Transverse colon (tissue), 4 donors: ENCODE results near the gene RSPRY1. TPM values are rescaled to one million over a fixed set of nuclear protein-coding genes. Genes with fewer than 3 reads are reported as not detected.
A peak's percentile ranks its signal among the peaks of the same experiment; 100 is the strongest.

Experiments
- DNase-seq: peaks from one replicate; pipeline ENCODE4 v3.0.0-alpha.2; 2019
- H3K27ac ChIP-seq, 4 donors: fragments of 200-600 bp; sonication (generic); 2 replicates each; pipeline ENCODE4 v1.5.1; 2016 to 2018; ENCODE audit warnings: inconsistent platforms in 4 of 4
- H3K27me3 ChIP-seq: fragments of 200-600 bp; sonication (generic); 2 replicates; pipeline ENCODE4 v1.5.1; 2017; ENCODE audit warnings: inconsistent platforms
- H3K36me3 ChIP-seq, 4 donors: fragments of 200-600 bp; sonication (generic); 2 replicates each; pipeline ENCODE4 v1.5.1; 2017 to 2019; ENCODE audit warnings: inconsistent platforms in 4 of 4
- H3K4me1 ChIP-seq, 4 donors: fragments of 200-600 bp; sonication (generic); 2 replicates each; pipeline ENCODE4 v1.5.1; 2017 to 2020; ENCODE audit warnings: inconsistent platforms in 4 of 4
- H3K4me3 ChIP-seq, 4 donors: fragments of 200-600 bp; sonication (generic); 1 replicate in 1 of 4; 2 replicates in 3 of 4; pipeline versions ENCODE4 v1.5.1 to v1.6.1; 2017 to 2019; ENCODE audit warnings: inconsistent platforms in 4 of 4
- H3K9me3 ChIP-seq, 2 donors: fragments of 200-600 bp; sonication (generic); 2 replicates each; pipeline ENCODE4 v1.5.1; 2017 to 2019; ENCODE audit warnings: inconsistent platforms in 2 of 2
- CTCF ChIP-seq, 5 experiments: fragments of 200-600 bp in 3 of 5; fragments of 450-650 bp in 2 of 5; sonication (generic) in 3 of 5; IDR thresholded peaks; 1 replicate in 2 of 5; 2 replicates in 3 of 5; pipeline ENCODE4 v1.5.1; 2016 to 2017; ENCODE audit warnings: antibody characterized with exemption in 5 of 5, inconsistent platforms in 3 of 5, mild to moderate bottlenecking in 2 of 5, moderate library complexity in 1 of 5
- EP300 ChIP-seq: sonication (generic); formaldehyde crosslinking; IDR thresholded peaks from one replicate; pipeline ENCODE4 v1.6.1; 2017; ENCODE audit warnings: antibody characterized with exemption, low read depth
- POLR2A ChIP-seq: fragments of 450-650 bp; IDR thresholded peaks from one replicate; pipeline ENCODE4 v1.6.1; 2016; ENCODE audit warnings: antibody characterized with exemption, mild to moderate bottlenecking, moderate library complexity
- POLR2AphosphoS5 ChIP-seq, 3 donors: sonication (generic); formaldehyde crosslinking; IDR thresholded peaks; one replicate each; pipeline ENCODE4 v1.6.1; 2016; ENCODE audit warnings: antibody characterized with exemption in 3 of 3
- WGBS, 2 donors: methylation state at CpG; one replicate each; pipeline ENCODE4 v1.1.5; 2018; ENCODE audit warnings: low coverage in 1 of 2; 5-methylcytosine and 5-hydroxymethylcytosine counted together
- in situ Hi-C, 4 donors: fragments of 200-750 bp; cut with MboI; loops; one replicate each; pipeline versions ENCODE4 v1.15.0 to v1.15.1; 2017; ENCODE audit warnings: low sequenced_read_pairs in 3 of 4, low pct_ligation_motif_present in 1 of 4, low pct_unique_long_range_greater_than_20kb in 1 of 4
- intact Hi-C: fragments of 100-400 bp; cut with DNase I; formaldehyde crosslinking; loops from one replicate; pipeline ENCODE4 v1.15.1; 2023; ENCODE audit warnings: low total_unique reads
- total RNA-seq, 4 donors: library from RNA; depleted of rRNA; stranded (reverse); fragments of >200 nt; gene quantifications; one replicate each; pipeline ENCODE4 v1.1.0, GENCODE V29; 2016

RSPRY1 gene
- total RNA-seq, 4 donors from 2014 or later, result 17.1 to 58.4 (median 44.5) TPM

DNA sequence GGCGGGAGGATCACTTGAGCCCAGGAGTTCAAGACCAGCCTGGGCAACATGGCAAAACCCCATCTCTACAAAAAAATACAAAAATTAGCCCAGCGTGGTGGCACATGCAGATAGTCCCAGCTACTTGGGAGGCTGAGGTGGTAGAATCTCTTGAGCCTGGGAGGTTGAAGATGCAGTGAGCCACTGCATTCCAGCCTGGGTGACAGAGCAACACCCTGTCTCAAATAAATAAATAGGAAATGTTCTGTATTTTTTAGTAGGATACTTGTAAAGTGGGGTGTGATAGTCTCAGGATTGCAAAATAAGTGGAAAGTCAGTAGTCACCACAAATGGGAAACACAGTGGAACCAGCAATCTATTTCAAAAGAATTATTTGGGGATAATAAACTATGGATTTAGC lies 4.0 kb downstream of the RSPRY1 start:
- no peaks in the 10 kb centered on the region for H3K9me3 ChIP-seq
- H3K4me1 ChIP-seq, result peaks cover 0 to 69% (median 36%) of the 10 kb centered on the region in 4 donors
- no peaks in the 10 kb centered on the region for H3K27me3 ChIP-seq
- WGBS, 2 donors, result 97% methylated on average over 2 of the region's 2 CpGs; no CpG with 5 or more reads in 1 of the 2 donors
- H3K4me3 ChIP-seq, result no peak overlapping the region
- intact Hi-C loops (no loop called here), in situ Hi-C loops (no loop called here)
- no peak for TF ChIP-seq POLR2A
- no peak for TF ChIP-seq POLR2AphosphoS5 (IDR thresholded peaks at IDR 0.05)
- no peak for TF ChIP-seq EP300
- no peak for TF ChIP-seq CTCF (IDR thresholded peaks at IDR 0.05)
- no peaks in the 10 kb centered on the region for H3K36me3 ChIP-seq
- DNase-seq, result no peak
- H3K27ac ChIP-seq, result no peak overlapping the region

DNA sequence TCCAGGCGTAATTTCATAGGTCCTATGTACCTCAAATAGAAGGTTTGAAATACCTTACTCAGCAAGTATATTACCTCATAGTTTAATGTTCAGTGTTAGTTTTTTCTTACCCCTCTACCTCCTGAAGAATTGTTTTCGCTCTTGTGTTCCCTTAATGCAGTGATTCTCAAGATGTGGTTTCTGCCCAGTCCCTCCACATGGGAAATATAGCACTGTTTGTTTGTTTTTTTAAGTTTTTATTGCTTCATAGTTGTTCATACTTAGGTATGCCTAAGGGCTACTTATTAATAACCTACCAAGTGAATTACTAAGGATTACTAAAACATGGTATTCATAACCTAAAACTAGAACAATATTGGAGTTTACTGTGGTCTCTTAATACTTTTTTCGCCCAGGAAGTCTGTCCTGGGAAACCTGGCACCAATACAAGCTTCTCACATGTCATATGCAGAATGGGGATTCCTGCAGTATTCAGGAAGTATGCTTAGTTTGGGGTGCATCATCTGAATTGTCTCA lies 5.0 kb downstream of the RSPRY1 start:
- no peak overlapping the region for H3K4me3 ChIP-seq
- no peaks in the 10 kb centered on the region for H3K9me3 ChIP-seq
- intact Hi-C loops, result no loop called here
- DNase-seq, result no peak
- WGBS, 2 donors, result 72 to 78% methylated on average over 3 of the region's 3 CpGs
- no peaks in the 10 kb centered on the region for H3K27me3 ChIP-seq
- TF ChIP-seq POLR2A, result no peak
- no peak for TF ChIP-seq CTCF (IDR thresholded peaks at IDR 0.05)
- no peak for TF ChIP-seq POLR2AphosphoS5 (IDR thresholded peaks at IDR 0.05)
- TF ChIP-seq EP300, result no peak
- no peaks in the 10 kb centered on the region for H3K36me3 ChIP-seq
- peak overlapping the region in 2 of 4 donors; percentile 3 to 19 for H3K27ac ChIP-seq
- peaks cover 0 to 71% (median 37%) of the 10 kb centered on the region in 4 donors for H3K4me1 ChIP-seq
- in situ Hi-C loops, result no loop called here

GRCh38 chr16:57192146-57192545 lies 6.0 kb downstream of the RSPRY1 start:
- TF ChIP-seq EP300 (no peak), POLR2AphosphoS5 (IDR thresholded peaks at IDR 0.05) (no peak), CTCF (IDR thresholded peaks at IDR 0.05) (no peak), POLR2A (no peak)
- no peak overlapping the region for H3K27ac ChIP-seq
- H3K4me3 ChIP-seq, result no peak overlapping the region
- WGBS, 2 donors, result 84 to 90% methylated on average over 3 of the region's 3 CpGs
- no peak for DNase-seq
- intact Hi-C loops, result no loop called here
- in situ Hi-C loops, result no loop called here
- peaks cover 0 to 78% (median 40%) of the 10 kb centered on the region in 4 donors for H3K4me1 ChIP-seq
- H3K27me3 ChIP-seq, result no peaks in the 10 kb centered on the region
- H3K36me3 ChIP-seq, result no peaks in the 10 kb centered on the region
- H3K9me3 ChIP-seq, result no peaks in the 10 kb centered on the region

DNA sequence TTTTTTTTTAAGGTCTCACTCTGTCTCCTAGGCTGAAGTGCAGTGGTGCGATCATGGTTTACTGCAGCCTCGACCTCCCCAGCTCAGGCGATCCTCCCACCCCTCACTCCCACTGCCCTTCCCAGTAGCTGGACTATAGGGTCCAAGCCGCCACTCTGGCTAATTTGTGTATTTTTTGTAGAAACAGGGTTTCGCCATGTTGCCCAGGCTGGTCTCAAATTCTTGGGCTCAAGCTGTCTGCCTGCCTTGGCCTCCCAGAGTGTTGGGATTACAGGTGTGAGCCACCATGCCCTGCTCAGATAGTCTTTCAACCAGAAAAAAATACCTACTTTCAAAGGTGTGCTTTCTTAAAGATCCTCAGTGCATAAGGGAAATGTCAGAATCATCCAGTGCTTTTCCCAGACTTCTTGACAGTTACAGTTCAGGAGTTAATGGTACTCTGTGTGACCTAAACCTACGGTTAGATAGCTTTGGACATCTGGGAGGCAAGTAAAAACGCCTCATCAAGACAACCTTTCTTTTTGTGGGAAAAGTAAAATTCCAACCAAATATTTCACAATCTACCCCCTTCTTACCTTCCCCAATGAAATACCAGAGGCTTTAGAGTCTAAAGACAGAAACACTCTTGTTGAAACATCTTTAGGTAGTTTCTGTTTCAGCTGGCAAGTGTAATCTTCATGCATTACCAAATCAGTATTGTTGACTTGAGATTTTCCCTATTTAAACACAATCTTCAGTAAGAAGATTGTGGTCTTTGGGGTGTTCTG lies 6.8 kb downstream of the RSPRY1 start:
- Histone ChIP-seq H3K4me3 (no peak overlapping the region), H3K9me3 (no peaks in the 10 kb centered on the region), H3K27me3 (no peaks in the 10 kb centered on the region), H3K36me3 (no peaks in the 10 kb centered on the region), H3K27ac (peak overlapping the region in 1 of 4 donors; percentile 61), H3K4me1 (peaks cover 0 to 70% (median 34%) of the 10 kb centered on the region in 4 donors)
- in situ Hi-C loops, result no loop called here
- 88 to 93% methylated on average over 3 to 7 of the region's 7 CpGs for WGBS, 2 donors
- TF ChIP-seq POLR2AphosphoS5 (IDR thresholded peaks at IDR 0.05) (no peak), POLR2A (no peak), CTCF (IDR thresholded peaks at IDR 0.05) (no peak), EP300 (no peak)
- intact Hi-C loops, result no loop called here
- DNase-seq, result no peak
